Hypothalamus (tissue), 51 donors: Measurements from ENCODE around the gene KRTAP5-6.
A peak's percentile ranks its signal among the peaks of the same experiment; 100 is the strongest.
"Not testable (repeated sequence)": the region's sequence is repeated elsewhere in the genome, so short reads cannot be mapped to it uniquely, and the experiment has no call there.

ENCODE experiments used
- DNase-seq, 51 donors: peaks; one replicate each; lab custom pipeline; 2025; lab: John Stamatoyannopoulos, UW

Gene KRTAP5-6

GRCh38 chr11:1660111-1660867 lies 36.7 kb upstream of the KRTAP5-6 start:
- DNase-seq, result no peak

- not testable (repeated sequence) for DNase-seq
These were observed 35.3 kb upstream of the KRTAP5-6 start for GRCh38 chr11:1661454-1662269.

GRCh38 chr11:1662699-1663283 lies 34.2 kb upstream of the KRTAP5-6 start:
- DNase-seq, result not testable (repeated sequence)

GRCh38 chr11:1665313-1665712 lies 31.7 kb upstream of the KRTAP5-6 start:
- DNase-seq, result no peak

GRCh38 chr11:1667121-1667850 lies 29.7 kb upstream of the KRTAP5-6 start:
- no peak for DNase-seq

GRCh38 chr11:1667906-1668305 lies 29.1 kb upstream of the KRTAP5-6 start:
- no peak for DNase-seq

GRCh38 chr11:1668911-1669473 lies 28.0 kb upstream of the KRTAP5-6 start:
- no peak for DNase-seq

GRCh38 chr11:1669546-1670218 lies 27.3 kb upstream of the KRTAP5-6 start:
- peak in 28 of 51 donors; percentile 7 to 64 (median 32) for DNase-seq

- not testable (repeated sequence) for DNase-seq
These were observed 26.5 kb upstream of the KRTAP5-6 start for GRCh38 chr11:1670457-1670856.

GRCh38 chr11:1670905-1671371 lies 26.1 kb upstream of the KRTAP5-6 start:
- DNase-seq, result no peak

GRCh38 chr11:1671658-1672057 lies 25.3 kb upstream of the KRTAP5-6 start:
- no peak for DNase-seq

GRCh38 chr11:1672613-1673350 lies 24.2 kb upstream of the KRTAP5-6 start:
- no peak for DNase-seq

GRCh38 chr11:1673446-1674172 lies 23.4 kb upstream of the KRTAP5-6 start:
- no peak for DNase-seq

- no peak for DNase-seq
These were observed 22.5 kb upstream of the KRTAP5-6 start for GRCh38 chr11:1674173-1675131.

- no peak for DNase-seq
These were observed 21.3 kb upstream of the KRTAP5-6 start for GRCh38 chr11:1675536-1676228.

GRCh38 chr11:1676229-1676740 lies 20.7 kb upstream of the KRTAP5-6 start:
- DNase-seq, result no peak
